Measurements from ENCODE around the gene KEAP1.
"Not testable (repeated sequence)": the region's sequence is repeated elsewhere in the genome, so short reads cannot be mapped to it uniquely, and the experiment has no call there.

Gene KEAP1

DNA sequence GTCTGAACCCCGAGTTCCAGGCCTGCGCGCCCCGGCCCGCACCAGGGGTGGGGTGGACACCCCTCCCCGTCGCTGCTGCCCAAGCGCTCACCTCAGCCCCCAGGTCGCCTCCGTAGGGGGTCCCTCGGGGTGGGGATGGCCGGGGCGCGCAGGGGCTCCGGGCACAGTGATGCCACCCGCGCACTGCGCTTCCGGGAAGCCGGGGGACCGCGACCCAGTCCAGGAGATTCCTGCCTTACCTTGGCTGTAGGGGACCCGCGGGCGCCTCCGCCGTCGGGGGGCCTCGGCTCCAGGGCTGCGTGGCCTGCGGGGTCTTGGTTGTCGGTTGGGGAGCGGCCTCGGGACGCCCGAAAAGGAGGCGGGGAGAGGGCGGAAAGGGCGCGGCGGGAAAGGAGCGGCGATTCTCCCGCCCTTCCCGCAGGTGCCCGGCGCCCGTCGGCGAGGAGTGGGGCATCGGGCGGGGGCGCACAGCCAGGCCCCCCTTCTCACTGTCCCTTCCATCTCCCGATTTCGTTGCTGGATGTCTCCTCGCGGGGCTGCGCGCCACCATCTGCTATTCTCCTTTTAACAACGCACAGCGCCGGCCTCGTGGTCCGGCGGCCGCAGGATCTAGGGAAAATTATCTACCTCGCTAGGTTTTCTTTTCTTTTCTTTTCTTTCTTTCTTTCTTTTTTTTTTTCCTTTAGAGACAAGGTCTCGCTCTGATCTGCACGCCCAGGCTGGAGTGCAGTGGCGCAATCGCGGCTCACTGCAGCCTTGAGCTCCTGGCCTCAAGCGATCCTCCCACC is at the start of gene KEAP1:
Gene KEAP1 (minus strand): TSS at position 355 of the 788 bp plus-strand sequence. CDS start 3,323 bp downstream, outside the sequence.
- DNase-seq, result peak; percentile 37

DNA sequence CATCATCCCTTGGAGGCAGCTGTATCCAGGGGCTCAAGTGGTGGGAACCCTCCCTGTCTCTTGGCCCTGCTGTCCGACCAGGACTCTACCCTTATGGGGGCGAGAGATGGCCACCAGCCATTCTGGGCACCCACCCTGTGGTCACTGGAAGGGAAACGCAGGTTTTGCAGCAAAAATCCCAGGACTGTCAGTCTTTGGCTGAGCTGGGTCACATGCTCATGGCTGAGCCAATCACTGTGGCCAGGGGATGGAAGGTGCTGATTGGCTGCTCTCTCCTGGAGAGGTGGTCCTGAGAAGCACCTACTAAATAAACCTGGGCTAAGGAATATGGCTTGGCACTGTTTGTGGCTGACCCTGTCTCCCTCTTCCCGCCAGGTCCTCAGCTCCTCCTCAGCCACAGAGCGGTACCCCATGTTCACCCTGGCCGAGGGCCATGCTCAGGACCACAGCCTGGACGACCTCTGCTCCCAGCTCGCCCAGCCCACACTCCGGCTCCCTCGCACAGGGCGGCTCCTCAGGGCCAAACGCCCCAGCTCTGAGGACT is 49.4 kb upstream of the KEAP1 start:
- no peak for DNase-seq

DNA sequence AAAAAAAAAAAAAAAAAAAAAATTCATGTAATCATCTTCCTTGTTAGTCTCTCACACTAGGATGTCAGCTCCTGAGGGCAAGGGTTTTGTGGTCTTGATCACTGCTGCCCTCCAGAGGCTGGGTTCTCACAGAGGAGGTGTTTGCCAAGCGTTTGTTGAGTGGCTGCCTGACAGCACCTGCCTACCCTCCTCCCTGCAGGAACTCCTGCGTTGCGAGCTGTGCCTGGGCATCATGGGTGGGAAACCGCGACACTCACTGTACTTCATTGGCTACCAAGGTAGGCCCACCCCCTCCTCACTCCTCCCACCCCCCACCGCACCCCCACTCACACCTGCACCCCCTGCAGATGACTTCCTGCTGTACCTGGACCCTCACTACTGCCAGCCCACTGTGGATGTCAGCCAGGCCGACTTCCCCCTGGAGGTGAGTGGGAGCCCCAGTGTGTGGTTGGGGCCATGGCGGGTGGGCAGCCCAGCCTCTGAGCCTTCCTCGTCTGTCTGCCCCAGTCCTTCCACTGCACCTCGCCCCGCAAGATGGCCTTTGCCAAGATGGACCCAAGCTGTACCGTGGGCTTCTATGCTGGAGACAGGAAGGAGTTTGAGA is 48.6 kb upstream of the KEAP1 start:
- peak; percentile 14 for DNase-seq

DNA sequence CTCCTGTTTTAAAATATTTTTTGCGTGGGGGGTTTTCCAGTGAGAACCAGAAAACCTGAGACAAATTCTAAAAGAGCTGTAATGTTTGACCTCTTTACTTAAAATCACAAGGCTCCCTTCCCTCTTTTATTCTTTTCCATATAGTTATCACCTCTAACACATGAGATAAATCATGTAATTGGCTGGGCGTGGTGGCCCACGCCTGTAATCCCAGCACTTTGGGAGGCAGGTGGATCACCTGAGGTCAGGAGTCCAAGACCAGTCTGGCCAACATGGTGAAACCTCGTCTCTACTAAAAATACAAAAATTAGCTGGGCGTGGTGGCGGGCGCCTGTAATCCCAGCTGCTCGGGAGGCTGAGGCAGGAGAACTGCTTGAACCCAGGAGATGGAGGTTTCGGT is 47.9 kb upstream of the KEAP1 start:
- not testable (repeated sequence) for DNase-seq

DNA sequence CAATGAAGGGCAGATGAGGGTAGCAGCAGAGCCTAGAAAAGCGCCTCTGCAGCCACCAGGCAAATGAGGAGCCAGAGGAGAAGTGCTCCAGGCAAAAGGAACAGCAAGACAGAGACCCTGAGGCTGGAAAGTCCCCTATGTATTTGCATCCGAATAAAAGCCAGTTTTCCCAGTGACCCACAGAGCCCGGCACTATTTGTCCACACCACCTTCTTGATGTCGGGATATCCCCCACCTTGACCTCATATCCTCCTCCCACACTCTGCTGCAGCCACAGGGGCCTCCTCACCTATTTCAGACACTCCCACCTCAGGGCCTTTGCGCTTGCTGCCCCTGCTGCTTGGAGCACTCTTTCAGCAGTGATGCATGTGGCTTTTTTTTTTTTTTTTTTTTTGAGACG is 47.2 kb upstream of the KEAP1 start:
- DNase-seq, result no peak

DNA sequence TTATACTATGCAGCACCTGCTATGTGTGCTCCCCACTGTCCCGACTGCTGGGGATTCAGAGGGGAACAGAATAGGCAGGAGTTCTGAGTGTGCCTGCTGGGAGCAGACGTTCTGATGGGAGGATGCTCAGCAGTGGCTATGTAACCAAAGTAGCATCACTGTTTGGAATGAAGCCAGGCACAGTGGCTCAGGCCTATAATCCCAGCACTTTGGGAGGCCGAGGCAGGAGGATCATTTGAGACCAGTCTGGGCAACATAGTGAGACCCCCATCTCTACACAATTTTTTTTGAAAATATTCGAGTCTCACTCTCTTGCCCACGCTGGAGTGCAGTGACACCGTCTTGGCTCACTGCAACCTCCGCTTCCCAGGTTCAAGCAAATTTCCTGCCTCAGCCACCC is 46.6 kb upstream of the KEAP1 start:
- DNase-seq, result no peak

DNA sequence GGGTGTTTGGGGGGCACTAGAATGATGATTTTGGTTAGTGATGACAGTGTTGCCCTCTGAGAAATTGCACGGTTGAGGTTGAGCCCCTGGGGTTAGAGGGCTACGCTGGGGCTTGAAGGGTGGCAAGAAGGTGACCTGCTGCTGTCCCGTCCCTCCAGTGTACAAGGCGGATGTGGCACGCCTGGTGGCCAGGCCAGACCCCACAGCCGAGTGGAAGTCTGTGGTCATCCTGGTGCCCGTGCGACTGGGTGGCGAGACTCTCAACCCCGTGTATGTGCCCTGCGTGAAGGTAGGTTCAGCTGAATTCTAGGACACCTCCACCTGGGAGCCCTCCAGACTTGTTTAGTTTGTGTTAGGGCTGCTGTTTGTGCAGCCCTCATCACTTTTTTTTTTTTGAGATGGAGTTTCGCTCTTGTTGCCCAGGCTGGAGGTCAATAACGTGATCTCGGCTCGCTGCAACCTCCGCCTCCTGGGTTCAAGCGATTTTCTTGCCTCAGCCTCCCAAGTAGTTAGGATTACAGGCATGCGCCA is 45.7 kb upstream of the KEAP1 start:
- DNase-seq, result no peak

DNA sequence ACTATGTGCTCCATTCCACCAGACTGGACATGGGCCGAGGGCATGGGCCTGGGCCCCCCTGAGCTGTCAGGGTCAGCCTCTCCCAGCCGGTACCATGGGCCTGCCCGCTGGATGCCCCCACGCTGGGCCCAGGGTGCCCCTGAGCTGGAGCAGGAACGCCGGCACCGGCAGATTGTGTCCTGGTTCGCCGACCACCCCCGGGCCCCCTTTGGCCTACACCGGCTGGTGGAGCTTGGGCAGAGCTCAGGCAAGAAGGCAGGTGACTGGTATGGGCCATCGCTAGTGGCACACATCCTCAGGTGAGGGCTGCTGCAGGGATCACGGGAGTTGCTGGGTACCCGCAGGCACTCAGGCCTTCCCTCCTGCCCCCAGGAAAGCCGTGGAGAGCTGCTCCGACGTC is 43.7 kb upstream of the KEAP1 start:
- no peak for DNase-seq

DNA sequence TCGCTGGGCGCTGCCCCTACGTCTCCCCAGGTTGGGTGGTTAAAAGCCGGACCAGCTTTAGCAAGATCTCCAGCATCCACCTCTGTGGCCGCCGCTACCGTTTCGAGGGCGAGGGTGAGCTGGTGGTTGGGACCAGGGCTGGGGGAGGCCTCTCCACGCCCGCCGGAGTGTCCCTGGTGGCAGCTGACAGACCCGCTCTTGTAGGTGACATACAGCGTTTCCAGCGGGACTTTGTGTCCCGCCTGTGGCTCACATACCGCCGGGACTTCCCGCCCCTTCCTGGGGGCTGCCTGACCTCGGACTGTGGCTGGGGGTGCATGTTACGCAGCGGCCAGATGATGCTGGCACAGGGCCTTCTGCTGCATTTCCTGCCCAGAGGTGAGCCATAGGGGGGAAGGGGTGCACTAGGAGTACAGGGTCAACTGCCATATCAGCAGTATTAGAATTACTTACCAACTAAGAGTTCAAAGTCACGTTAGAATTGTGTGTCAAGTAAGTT is 41.6 kb upstream of the KEAP1 start:
- no peak for DNase-seq

DNA sequence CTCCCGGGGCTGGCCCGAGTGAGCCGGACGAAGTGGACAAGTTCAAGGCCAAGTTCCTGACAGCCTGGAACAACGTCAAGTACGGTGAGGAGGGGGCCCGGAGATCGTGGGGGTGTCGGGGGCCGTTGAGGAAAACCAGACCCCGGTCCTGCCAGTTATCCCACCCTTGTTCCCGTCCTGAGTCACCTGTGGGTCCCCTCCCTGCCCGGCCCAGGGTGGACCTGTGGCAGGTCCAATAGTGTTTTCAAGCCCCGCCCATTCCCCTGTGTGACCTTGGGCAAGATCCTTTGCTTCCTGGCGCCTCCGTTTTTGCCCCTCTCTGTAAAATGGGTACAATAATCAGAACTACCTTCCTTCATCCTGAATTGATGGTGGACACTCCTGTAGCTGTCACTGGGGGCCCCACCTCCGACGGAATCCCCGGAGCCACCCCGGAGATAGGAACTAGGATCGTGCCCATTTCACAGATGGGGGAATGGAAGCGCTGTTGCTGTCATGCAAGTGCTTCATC is 41.1 kb upstream of the KEAP1 start:
- peak; percentile 15 for DNase-seq

DNA sequence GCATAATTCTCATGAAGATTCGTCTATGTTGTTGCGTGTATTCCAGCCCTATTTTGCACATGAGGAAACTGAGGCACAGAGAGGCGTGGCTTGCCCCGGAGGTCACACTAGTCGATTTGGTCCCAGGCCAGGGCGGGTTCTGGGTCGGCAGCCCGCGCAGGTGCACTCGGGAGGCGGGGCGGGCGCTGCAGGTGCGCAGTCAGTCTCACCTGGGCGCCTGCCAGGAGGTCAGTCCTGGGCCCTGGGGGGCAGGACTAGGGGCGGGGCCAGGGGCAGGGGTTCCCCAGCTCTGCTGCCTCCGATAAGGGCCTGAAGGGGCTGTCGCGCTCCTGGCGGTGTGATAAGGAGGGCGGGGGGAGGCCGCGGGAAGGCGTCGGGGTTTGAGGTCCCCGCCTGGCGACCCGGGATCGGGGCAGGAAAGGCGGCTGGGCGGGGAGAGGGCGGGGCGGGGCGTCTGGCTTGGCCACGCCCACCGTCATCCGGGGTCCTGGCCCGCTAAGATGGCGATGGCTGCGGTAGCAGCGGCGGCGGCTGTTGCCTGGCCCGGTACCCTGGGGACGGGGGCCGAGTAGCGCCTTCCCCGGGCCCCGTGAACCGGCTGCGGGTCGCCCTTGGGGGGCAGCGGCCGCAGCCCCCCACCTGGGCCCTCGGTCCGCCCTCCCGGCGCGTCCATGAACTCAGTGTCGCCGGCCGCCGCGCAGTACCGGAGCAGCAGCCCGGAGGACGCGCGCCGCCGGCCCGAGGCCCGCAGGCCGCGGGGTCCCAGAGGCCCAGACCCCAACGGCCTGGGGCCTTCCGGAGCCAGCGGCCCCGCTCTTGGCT is 40.5 kb upstream of the KEAP1 start, which contains the start of gene ATG4D:
Gene ATG4D (plus strand): TSS at position 485 of the 822 bp plus-strand sequence. CDS start 187 bp downstream, at position 672.
- peak; percentile 83 for DNase-seq

DNA sequence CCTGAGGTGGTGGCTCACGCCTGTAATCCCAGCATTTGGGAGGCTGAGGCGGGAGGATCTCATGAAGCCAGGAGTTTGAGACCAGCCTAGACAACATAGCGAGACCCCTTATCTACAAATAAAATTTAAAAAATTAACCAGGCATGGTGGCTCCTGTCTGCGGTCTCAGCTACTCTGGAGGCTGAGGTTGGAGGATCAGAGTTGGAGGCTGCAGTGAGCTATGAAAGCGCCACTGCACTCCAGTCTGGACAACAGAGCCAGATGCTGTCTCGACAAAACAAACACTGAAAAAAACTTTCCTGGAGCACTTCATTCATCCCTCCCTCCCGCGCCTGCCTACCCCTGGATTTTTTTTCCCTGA is 39.9 kb upstream of the KEAP1 start:
- no peak for DNase-seq

DNA sequence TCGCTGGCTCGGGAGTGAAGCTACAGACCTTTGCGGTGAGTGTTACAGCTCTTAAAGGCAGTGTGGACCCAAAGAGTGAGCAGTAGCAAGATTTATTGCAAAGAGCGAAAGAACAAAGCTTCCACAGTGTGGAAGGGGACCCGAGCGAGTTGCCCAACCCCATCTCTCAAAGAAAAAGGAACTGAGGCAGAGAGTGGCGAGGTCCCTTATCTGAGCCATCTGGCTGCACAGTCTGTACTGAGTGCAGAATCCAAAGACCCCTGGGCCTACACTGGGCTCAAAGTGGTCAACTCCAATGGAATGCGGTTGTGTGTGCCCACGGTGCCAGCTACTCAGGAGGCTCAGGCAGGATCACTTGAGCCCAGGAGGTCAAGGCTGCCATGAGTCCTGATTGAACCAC is 35.9 kb upstream of the KEAP1 start:
- not testable (repeated sequence) for DNase-seq

DNA sequence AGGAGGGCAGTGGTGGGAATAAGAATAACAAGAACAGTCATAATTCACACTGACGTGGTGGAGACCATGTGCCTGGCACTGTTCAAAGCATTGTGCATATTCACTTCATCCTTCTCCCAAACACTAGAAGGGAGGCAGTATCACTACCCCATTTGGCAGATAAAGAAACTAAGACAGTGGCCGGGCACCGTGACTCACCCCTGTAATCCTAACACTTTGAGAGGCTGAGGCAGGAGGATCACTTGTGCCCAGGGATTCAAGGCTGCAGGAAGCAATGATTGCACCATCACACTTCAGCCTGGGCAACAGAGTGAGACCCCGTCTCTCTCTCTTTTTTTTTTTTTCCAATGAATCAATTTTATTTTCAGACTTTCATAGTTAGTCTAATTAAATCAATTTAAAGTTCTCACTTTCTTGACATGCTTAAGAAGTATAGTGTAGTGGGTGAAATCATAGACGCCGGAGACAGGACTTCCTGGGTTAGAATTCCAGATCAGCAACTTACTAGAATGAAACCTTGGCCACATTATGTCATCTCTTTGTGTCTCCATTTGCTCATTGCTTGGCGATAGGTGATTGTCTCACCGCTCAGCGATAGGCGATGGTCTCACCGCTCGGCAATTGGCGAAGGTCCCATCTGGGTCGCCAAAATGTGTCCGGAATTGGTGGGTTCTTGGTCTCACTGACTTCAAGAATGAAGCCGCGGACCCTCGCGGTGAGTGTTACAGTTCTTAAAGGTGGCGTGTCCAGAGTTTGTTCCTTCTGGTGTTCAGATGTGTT is 35.2 kb upstream of the KEAP1 start:
- DNase-seq, result no peak

DNA sequence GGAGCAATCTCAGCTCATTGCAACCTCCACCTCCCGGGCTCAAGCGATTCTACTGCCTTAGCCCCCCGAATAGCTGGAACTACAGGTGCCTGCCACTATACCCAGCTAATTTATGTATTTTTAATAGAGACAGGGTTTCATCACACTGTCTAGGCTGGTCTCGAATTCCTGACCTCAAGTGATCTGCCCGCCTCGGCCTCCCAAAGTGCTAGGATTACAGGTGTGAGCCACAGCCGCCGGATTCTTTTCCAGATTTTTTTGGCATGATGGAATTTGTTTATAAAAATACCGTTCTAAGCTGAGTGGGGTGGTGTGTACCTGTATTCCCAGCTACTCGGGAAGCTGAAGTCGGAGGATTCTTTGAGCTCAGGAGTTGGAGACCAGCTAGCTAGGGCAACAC is 34.5 kb upstream of the KEAP1 start:
- DNase-seq, result no peak

DNA sequence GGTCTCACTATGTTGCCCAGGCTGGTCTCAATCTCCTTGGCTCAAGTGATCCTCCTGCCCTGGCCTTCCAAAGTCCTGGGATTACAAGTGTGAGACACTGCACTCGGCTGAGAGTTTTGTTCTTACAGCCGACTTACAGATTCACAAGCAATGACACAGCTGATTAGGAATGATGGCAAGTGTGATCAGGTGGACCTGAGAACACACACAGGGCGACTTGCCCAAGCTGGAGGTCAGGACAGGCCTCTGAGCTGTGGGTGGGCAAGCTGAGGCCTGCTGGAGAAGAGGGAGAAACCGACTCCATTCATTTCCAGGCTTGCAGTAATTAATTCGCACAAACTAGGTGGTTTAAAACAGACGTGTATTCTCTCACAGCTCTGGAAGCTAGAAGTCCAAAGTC is 32.5 kb upstream of the KEAP1 start:
- DNase-seq, result no peak

DNA sequence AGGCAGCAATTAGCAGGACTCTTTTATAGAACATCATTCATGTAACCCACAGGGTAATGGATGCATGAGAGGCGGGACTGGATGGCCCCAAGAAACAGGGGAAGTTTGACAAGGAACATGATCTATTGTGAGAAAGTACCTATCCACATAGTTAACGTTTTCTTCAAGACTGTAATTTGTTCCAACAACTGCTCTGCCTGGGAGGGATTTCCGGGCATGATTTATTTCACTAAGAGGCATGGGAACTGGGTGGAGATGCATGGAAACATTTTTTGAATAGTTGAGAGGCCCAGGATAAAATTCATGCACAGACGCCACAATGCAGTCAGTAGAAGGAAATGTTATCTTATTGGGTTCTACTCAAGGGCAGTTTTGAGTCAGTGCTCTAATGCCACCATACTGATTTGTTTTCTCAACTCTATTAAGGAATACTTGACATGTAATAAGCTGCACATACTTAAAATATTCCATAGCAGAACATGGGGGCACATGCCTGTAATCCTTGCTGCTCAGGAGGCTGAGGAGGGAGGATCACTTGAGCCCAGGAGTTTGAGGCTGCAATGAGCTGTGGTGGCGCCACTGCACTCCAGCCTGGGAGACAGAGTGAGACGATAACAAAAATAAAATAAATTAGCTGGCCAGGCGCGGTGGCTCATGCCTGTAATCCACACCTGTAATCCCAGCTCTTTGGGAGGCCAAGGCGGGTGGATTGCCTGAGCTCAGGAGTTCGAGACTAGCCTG is 30.7 kb upstream of the KEAP1 start:
- DNase-seq, result no peak

DNA sequence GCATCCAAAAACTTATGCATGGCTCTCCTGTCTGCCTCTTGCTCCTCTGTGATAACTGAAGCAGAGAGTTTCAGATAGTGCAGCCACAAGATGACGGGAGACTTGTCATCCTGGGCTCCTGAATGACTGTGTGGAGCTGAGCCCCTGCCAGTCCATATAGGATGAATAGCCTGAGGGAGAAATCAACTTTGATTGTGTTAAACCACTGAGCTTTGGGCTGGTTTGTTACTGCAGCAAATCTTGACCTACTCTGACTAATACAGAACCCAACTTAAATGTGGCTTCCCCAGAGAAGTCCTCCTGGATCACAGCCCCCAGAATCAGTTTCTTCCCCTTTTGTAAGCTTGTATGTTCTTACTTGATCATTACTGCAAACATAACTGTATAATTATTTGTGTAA is 29.3 kb upstream of the KEAP1 start:
- no peak for DNase-seq

DNA sequence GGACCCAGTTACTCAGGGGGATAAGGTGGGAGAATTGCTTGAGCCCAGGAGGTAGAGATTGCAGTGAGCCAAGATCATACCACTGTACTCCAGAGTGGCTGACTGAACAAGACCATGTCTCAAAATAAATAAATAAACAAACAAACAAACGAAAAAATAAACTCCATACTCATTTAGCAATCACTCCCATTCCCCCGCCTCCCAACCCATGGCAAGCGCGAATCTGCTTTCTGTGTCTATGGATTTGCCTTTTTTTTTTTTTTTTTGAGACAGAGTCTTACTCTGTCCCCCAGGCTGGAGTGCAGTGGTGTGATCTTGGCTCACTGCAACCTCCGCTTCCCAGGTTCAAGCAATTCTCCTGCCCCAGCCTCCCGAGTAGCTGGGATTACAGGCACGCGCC is 23.7 kb upstream of the KEAP1 start:
- DNase-seq, result not testable (repeated sequence)

DNA sequence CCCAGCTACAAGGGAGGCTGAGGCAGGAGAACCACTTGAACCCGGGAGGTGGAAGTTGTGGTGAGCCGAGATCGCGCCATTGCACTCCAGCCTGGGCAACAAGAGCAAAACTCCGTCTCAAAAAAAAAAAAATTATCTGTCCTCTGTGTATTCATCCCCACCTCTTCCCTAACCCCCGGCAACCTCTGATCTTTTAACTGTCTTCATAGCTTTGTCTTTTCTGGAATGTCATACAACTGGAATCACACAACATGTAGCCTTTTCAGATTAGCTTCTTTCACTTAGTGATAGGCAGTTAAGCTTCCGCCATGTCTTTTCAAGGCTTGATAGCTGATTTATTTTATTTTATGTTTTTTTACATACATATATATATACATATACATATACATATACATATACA is 22.5 kb upstream of the KEAP1 start:
- DNase-seq, result no peak

DNA sequence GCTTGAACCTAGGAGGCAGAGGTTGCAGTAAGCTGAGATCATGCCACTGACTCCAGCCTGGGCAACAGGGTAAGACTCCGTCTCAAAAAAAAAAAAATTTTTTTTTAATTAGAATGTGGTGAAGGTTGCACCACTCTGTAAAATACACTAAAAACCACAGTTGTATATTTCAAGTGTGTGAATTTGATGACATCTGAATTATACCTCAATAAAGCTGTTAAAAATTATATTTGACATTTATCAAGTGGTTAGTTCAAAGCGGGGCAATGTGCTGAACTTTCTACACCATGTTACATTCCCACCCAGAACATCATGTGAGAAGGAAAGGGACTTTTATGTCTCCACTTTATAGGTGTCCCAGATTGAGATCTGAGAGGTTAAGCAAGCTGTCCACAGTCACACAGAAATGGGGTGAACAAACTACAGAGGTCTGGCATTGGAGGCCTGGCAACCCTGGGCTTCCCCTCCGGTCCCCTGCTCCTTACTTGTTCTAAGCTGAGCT is 20.0 kb upstream of the KEAP1 start:
- no peak for DNase-seq
